ENCODE measurements around the gene ZNF629.

The ZNF629 gene

GRCh38 chr16:30793508-30794069 is 6.6 kb upstream of the ZNF629 start:
- TF ChIP-seq, protein P1, sequence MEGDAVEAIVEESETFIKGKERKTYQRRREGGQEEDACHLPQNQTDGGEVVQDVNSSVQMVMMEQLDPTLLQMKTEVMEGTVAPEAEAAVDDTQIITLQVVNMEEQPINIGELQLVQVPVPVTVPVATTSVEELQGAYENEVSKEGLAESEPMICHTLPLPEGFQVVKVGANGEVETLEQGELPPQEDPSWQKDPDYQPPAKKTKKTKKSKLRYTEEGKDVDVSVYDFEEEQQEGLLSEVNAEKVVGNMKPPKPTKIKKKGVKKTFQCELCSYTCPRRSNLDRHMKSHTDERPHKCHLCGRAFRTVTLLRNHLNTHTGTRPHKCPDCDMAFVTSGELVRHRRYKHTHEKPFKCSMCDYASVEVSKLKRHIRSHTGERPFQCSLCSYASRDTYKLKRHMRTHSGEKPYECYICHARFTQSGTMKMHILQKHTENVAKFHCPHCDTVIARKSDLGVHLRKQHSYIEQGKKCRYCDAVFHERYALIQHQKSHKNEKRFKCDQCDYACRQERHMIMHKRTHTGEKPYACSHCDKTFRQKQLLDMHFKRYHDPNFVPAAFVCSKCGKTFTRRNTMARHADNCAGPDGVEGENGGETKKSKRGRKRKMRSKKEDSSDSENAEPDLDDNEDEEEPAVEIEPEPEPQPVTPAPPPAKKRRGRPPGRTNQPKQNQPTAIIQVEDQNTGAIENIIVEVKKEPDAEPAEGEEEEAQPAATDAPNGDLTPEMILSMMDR (IDR thresholded peaks at IDR 0.05) = no peak

- TF ChIP-seq, protein P1 (IDR thresholded peaks at IDR 0.05) = no peak
These were observed 791 bp upstream of the ZNF629 start for GRCh38 chr16:30787613-30788378.

DNA sequence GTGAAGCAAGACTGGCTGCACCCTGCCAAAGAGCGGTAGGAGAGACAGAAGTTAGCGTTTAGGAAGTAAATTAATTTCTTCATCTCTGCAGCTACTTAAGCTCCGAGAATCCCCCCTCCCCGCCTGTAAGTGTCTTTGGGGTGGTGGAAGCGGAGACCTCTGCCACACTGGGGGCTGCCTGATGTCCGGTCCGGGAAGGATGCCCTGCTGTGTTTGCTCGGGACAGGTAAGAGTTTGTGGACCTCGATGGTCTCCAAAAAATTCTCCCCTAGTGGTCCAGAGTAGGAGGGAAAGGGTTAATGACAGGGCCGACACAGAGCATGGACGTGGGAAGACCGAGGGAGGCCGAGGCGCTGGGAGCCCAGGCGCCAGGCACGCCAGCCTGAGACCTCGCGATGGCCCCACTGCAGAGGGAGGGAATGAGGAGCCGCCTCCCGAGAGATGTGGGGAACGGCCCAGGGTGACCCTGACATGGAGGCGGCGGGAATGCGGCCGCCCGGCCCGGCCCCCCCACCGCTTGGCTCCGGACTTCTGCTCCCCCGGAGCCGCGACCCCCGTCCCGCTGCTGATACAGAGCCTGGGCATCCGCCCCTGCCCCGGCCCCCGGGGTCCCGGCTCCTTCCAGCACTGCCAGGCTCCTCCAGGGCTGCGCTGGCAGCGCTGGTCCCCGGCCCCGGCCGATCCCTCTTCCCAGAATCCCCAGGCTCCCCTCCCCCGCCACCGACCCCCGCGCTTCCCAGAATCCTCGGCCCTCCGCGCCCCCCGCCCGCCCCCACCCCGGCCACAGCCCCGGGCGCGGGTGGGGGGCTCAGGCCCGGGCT is 680 bp downstream of the ZNF629 start:
- TF ChIP-seq, protein P1 (IDR thresholded peaks at IDR 0.05) = no peak

GRCh38 chr16:30785126-30786106 is 1.6 kb downstream of the ZNF629 start:
- TF ChIP-seq, protein P1 (IDR thresholded peaks at IDR 0.05) = no peak

DNA sequence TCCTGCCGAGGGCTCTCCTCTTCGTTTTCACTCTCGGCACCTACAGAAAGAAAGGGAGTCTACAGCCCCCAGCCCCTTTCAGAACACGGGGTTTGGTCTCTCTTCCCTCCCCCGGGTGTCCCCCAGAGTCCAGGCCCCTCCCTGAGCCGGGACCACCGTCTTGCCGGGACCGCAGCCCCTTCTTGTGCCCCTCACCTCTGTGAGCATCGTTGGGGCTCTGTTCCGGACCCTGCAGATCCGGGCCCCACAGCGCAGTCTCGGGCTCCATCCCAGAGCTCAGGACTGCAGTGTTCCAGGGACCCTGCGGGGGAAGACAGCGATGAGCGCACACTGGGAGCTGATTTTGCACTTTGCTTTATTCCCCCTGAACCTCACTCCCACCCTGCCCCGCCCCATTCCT is 2.8 kb downstream of the ZNF629 start:
- TF ChIP-seq, protein P1 (IDR thresholded peaks at IDR 0.05) = no peak

DNA sequence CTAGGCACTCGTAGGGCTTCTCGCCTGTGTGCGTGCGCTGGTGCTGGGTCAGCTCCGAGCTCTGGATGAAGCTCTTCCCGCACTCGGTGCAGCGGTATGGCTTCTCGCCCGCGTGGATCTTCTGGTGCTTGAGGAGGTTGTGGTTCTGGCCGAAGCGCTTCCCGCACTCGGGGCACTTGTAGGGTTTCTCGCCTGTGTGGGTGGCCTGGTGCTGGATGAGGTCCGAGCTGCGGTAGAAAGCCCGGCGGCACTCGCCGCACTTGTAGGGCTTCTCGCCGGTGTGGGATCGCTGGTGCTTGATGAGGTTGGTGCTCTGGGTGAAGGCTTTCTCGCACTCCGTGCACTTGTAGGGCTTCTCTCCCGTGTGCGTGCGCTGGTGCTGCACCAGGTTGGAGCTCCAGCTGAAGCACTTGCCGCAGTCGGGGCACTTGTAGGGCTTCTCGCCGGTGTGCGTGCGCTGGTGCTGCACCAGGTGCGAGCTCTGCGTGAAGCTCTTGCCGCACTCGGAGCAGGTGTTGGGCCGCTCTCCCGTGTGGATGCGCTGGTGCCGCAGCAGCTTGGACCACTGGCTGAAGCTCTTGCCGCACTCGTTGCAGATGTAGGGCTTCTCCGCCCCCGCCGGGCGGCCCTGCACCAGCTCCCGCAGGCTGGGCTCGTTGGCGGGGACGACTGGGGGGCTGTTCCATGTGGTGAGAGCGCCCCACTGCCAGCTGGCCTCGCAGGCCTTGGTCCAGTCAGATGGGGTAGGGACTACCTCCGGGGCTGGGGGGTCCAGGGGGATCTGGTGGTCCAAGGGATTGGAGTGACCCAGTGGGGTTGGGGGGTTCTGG is 3.5 kb downstream of the ZNF629 start:
- TF ChIP-seq, protein P1 (IDR thresholded peaks at IDR 0.05) = no peak
